ENCODE data around the gene TP53RK.

The TP53RK gene

GRCh38 chr20:46705378-46705729 is 16.1 kb upstream of the TP53RK start:
- no peak for DNase-seq

DNA sequence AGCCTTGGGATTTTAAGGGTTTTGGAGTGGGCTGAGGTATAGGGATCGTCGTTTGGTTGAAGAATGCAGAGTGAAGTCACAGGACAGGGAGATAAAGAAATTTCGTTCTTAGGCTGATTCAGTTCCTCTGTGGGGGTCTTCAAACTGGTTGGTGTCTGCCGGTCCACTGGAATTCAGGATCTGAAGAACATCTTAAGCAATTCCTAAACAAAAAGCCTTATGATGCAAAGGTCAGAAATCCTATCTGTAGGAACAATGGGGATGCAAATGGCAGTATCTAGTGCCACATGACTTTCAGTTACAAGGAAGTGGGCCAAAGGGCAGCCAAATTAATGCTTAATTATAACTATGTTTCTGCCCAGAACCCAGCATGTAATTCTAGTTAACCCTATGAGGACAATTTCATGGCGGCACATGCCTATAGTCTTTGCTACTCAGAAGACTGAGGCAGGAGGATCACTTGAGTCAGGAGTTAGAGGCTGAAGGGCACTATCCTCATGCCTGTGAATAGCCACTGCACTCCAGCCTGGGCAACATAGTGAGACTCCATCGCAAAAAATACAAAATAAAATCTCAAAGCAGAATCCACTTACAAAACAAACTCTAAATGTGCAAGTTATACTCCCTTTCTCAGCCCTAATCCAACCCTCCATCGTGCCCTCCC is 15.6 kb upstream of the TP53RK start:
- no peak for DNase-seq

DNA sequence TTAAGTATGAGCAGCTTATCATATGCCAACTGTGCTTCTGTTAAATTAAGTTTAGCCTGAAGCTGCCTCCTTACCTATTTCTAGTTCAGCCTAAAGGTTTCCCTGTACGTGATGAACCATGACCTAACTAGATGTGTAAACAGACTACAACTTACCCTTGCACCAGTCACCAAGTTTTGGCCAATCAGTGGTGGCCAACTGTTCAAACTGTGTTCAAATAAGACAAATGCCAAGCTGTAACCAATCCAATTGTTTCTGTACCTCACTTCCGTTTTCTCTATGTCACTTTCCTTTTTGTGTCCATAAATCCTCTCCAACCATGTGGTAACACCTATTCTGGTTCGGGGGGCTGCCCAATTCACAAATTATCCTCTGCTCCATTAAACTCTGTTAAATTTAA is 14.2 kb upstream of the TP53RK start:
- no peak for DNase-seq

GRCh38 chr20:46702447-46703203 is 13.4 kb upstream of the TP53RK start:
- no peak for DNase-seq

DNA sequence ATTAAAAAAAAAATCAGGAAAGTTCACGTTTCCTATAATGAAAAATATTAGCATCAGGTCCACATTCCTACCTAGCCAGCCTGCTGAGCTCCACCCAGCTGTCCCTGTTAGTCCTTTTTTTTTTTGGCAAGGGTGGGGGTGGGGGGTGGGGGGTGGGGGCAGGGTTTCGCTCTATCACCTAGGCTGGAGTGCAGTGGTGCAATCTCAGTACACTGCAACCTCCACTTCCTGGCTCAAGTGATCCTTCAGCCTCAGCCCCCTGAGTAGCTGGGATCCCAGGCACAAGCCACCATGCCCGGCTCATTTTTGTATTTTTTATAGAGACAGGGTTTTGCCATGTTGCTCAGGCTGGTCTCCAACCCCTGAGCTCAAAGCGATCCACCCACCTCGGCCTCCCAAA is 12.7 kb upstream of the TP53RK start:
- no peak for DNase-seq

DNA sequence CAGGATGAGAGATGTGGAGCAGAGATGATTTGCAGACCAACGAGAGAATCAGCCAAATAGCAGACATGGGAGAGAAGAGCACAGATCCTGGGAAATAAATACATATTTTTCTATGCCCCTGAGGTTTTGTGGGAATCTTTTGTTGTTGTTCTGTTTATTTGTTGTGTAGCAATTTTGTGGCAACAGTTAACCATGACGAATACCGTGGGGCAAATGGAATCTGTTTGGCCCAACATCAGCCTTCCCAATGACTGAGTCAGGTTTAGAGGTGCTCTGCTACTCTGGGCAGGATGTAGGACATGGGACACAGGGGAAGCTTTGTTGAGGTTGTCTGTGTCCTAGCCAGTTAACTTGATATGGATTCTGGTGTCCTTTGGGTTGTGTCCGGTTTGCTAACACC is 12.3 kb upstream of the TP53RK start:
- no peak for DNase-seq

GRCh38 chr20:46701057-46701456 is 11.8 kb upstream of the TP53RK start:
- no peak for DNase-seq

DNA sequence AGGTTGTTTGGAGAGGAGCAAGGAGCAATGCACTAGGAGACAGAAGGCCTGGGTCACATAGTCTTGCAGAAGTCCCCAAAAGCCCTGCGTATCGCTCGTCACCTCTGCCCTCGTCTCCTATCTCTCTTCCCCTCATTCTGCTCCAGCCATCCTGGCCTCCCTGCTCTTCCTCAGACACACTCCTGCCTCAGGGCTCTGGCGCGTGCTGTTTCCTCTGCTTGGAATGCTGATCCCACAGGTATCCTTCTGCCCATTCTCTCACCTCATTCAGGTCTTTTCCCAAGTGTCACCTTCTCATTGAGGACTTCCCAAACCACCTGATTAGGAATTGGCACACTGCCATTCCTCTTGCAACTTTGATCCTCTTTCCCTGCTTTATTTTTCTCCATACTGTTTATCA is 11.2 kb upstream of the TP53RK start:
- DNase-seq: no peak

DNA sequence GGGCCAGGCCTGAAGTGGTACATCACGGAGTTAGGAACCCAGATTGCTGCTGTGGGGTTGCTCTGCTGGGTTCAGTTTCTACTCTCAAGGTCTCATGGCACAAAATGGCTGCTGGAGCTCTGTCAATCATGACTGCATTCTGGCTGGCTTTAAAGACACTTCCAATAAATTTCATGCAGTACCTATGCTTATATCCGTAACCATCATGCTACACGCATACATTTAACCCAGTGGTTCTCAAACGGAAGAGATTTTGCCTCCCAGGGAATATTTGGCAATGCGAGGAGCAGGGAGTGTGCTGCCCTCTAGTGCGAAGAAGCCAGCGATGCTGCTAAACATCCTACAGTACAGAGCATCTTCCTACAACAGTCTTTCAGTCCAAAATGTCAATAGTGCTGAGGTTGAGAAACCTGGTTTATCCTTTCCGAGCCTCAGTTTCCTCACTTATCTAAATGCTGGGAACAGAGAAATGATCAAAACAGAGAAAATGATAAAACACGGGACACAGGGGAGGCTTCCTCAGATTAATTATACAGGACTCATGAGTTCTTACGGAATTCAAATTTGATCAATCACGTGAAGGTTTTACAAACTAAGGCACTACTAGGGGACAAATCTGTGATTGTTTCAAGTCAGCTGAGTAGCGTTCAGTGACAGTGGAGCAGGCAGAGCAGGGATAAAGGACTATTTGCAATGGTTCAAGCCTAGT is 10.6 kb upstream of the TP53RK start:
- DNase-seq: no peak

DNA sequence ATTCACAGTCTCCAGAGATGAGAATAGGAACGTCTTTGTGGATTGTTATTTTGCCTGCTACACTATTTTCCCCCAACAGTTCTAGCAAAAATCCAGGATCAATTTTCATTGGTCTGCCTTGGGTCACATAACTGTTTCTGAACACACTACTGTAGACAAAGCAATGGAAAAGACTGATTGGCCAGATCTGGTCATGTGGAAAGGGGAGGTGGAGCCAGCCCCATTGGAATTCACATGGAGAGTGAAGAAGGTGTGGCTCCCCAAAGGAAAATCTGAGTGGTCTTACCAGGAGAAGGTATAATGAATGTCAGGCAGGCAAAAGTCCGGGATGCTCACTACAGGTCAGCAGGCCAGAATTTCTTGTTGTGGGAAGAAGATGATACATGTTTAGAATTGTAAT is 9.5 kb upstream of the TP53RK start:
- no peak for DNase-seq

DNA sequence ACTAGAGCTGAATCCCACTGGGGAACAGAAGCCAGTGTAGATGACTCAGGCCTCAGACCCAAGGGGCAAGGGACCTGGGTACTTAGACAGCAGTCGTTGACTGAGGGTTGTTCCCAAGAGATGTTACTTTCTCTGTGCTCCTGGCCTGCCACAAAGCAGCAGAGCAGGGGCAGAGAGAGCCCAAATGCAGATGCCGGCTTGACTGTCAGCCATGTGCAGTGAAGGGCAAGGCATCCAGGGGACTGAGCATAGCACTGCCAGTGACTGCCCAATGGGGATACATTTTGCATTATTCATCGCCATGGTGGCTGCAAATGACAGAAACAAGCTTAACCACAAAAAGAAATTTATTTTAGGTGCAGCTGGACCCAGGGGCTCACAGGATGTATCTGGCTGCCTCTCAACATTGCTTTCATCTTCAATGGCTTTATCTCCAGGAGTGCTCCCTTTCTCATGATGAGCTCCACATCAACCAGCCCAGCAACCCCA is 7.6 kb upstream of the TP53RK start:
- DNase-seq: no peak

GRCh38 chr20:46695892-46696291 is 6.6 kb upstream of the TP53RK start:
- peak in 1 of 2 experiments; percentile 57 for DNase-seq

DNA sequence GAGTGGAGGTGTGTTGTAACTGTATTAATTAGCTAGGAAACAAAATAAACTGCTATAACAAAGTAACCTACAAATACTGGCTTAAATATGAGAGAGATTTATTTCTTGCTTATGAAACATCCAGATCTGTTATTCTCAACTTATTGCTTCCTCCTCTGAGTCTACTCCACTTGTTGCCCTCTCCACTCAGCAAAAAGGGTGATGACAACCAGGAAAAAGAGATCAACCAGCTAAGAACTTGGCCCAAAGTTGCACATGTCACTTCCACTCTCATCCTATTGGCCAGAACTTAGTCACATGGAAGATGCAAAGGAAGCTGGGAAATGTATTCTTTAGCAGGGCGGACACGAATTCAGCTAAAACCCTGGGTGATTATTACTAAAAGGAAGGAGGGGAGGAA is 5.2 kb upstream of the TP53RK start:
- no peak for DNase-seq

DNA sequence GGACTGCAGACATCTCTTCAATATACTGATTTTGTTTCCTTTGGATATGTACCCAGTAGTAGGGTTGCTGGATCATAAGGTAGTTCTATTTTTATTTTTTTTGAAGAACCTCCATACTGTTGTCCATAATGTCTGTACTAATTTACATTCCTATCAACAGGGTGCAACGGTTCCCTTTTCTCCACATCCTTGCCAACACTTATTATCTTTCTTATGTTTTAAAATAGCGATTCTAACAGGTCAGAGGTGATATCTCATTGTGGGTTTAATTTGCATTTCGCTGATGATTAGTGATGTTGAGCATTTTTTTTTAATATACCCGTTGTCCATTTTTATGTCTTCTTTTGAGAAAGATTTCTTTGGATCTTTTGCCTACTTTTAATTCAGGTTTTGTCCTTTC is 2.0 kb upstream of the TP53RK start:
- DNase-seq: no peak

DNA sequence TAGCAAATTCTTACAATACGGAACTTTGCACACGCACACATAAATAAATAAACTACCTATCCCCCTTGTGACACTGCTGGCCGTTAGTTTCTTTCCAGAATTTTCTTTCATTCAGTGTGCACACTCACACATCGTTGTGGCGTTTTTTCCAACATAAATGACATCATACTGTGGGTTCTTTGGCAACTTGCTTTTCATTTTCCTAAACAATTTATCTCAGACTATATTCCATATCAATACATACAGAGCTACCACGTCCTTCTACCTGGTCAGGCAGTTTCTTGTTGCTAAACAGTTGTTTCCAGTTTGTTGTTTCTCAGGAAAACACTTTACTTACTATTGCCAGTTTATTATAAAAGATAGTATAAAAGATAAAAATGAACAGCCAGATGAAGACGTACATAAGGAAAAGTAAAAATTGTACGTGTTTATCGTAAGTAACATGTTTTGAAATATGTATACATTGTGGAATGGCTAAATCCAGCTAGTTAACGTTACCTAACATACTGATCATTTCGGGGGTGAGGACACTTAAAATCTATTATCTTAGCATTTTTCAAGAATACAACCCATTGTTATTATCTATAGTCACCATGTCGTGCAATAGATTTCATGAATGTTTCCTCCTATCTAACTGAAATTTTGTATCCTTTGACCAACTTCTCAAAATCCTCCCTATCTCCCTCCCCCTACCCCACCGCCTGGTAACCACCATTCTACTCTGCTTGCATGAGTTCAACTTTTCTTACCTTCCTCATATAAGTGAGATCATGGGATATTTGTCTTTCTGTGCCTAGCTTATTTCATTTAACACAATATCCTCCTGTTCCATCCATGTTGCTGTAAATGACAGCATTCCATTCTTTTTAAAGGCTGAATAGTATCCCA is 1.2 kb upstream of the TP53RK start:
- no peak for DNase-seq

DNA sequence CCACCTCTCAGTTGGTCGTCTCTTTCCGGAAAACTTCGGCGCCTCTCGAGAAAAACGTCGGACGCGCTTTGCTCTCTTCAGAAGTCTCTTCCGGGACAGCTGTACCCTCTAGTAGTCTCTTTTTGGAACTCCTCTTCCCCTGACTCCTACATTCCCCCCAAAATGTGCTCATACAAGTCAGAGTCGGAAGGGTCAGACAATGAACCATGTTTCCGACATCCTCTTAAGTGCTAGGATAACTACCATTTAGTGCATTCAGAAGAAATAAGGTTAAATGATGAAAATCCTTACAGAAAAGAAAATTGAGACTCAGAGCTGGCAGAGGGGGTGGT is 476 bp upstream of the TP53RK start:
- no peak for DNase-seq

DNA sequence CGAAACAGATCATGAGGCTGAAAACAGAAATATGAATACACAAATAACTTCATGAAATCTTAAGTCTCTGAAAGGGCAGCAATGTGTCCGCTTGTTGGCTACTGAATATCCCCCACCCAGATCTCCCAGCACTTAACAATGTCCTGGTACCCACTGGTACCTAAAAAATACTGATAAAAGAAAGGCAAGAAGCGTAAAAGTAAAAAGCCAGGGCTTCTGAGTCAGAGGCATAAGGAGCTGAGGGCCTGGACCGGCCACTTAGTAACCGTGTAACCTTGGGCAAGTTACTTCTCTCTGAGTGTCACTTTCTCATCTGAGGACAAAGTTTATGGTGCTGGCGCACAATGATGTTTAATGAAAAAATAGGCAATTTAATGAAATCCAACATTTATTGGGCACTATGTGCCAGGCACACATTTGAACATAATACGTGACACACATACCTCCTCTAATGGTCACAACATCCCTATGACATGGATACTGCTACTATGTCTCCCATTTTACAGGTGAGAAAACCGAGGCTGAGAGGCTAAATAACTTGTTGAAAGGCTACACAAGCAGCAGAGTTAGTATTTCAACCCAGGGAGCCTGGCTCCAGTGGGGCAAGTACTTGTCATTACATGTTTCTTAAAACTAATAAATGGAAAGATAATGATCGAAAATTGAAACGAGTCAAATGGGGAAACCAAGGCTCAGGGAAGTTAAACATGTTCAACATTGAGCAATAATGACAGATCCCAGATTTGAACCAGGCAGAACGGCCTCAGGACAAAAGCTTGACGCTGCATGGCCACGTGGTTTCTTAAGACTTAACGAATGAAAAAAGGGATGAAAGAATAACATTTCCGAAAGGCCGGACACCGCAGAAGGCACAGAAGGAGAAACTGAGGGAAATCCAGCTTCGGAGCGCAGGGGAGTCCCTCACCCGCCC is 828 bp downstream of the TP53RK start:
- DNase-seq: no peak

GRCh38 chr20:46683939-46684750 is 5.1 kb downstream of the TP53RK start:
- DNase-seq: no peak

GRCh38 chr20:46683668-46683938 is 5.6 kb downstream of the TP53RK start:
- no peak for DNase-seq

DNA sequence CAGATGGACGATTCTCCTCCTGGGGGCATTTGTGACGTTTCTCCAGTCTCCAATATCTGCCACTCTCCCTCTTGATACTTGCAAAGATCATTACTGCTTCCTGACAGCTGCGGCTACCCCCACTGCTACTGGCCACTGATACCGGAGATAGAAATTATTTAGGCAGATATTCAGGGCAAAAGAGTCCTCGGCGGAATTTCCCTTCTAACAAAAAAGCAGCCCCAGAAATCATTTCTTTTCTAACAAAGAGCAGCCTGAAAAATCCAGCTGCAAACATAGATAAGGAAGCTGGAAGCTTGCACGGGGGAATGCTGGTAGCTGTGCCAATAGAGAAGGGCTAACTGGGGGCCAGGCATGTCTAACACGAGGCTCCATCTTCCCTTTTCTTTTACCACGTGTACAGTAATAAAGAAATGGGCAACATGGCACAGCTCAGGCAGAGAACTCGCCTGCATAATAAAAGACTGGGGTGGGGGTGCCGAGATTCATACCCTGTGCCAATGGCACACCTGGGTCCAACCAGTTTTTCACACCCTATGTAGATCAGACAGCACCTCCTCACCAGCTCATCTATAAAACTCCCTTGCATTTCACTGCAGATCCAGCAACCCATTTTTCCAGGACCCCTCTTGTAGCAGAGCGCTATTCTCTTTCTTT is 6.1 kb downstream of the TP53RK start:
- DNase-seq: no peak
